Tibial artery (tissue), 4 donors: ENCODE measurements around the gene APOLD1.
"Not testable (repeated sequence)": the region's sequence is repeated elsewhere in the genome, so short reads cannot be mapped to it uniquely, and the experiment has no call there.

ENCODE experiments used
- DNase-seq, 2 donors: peaks; one replicate each; pipeline ENCODE4 v3.0.0-alpha.2; 2019
- H3K27ac ChIP-seq, 2 donors: fragments of 200-600 bp; sonication (generic) in 1 of 2; 1 replicate in 1 of 2; 2 replicates in 1 of 2; pipeline ENCODE4 v1.5.1; 2018 to 2019; ENCODE audit warnings: mild to moderate bottlenecking in 1 of 2
- H3K27me3 ChIP-seq, 2 donors: fragments of 200-600 bp; sonication (generic) in 1 of 2; one replicate each; pipeline versions ENCODE4 v1.5.1 to v1.6.0; 2016 to 2019
- H3K36me3 ChIP-seq, 3 donors: fragments of 200-600 bp; sonication (generic) in 2 of 3; one replicate each; pipeline ENCODE4 v1.5.1; 2016 to 2019; ENCODE audit warnings: mild to moderate bottlenecking in 2 of 3
- H3K4me1 ChIP-seq, 4 donors: fragments of 200-600 bp; sonication (generic) in 2 of 4; 1 replicate in 3 of 4; 2 replicates in 1 of 4; pipeline ENCODE4 v1.5.1; 2016 to 2019
- H3K4me3 ChIP-seq, 2 donors: fragments of 200-600 bp; sonication (generic) in 1 of 2; 1 replicate in 1 of 2; 2 replicates in 1 of 2; pipeline ENCODE4 v1.5.1; 2018 to 2019; ENCODE audit warnings: mild to moderate bottlenecking in 2 of 2
- H3K9me3 ChIP-seq, 3 donors: fragments of 200-600 bp; sonication (generic) in 1 of 3; one replicate each; pipeline ENCODE4 v1.5.1; 2016 to 2019
- intact Hi-C: fragments of 100-400 bp; cut with DNase I; formaldehyde crosslinking; loops from one replicate; pipeline ENCODE4 v1.15.0; 2023; ENCODE audit warnings: low total_unique reads
- TF ChIP-seq, protein P1 (sequence below), 2 experiments: fragments of 200-600 bp in 1 of 2; fragments of 450-650 bp in 1 of 2; IDR thresholded peaks; one replicate each; pipeline ENCODE4 v1.5.1; 2017 to 2019; ENCODE audit warnings: antibody characterized with exemption in 2 of 2, mild to moderate bottlenecking in 1 of 2, moderate library complexity in 1 of 2

The APOLD1 gene, protein sequence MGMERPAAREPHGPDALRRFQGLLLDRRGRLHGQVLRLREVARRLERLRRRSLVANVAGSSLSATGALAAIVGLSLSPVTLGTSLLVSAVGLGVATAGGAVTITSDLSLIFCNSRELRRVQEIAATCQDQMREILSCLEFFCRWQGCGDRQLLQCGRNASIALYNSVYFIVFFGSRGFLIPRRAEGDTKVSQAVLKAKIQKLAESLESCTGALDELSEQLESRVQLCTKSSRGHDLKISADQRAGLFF

DNA sequence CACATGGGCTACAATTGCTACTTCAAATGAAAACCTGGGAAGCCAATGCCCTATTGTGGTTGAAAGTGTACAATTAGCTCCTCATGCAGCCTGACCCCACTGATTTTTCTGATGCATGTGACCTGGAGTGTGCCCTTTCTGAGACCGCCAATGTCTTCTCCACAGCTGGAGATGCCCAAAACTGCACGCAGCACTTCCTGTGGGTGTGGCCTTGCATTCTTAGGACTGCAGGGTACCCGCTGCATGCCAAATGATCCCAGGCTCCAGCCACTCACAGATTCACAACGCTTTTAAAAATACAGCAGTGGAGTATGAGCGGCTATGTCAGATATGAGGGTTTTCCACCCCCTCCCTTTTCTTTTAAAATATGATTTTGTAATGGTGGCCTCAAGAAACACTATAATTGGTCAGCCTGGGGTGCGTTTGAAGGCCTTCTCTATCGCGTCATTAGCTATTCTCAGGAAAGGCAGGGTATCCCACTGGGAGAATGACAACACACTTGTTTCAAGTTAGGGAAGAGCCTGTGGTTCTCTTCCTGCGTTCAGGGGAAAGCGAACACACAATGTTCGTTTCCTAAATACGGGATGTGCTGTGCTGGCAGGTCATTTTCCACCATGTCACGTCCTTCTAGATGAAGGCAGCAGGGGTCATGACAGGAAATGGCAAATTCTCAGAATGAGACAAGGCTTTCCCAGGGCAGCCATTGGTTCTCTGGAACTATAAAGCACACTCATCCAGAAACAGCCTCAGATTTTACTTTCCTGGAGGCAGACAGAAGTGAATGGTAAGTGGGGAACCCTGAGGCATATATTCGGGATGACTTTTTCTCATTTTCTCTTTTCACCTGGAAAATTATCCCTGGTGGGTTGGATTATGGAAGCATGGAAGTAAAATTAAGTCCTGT, at the start of gene APOLD1:
APOLD1 (plus strand) TSS at position 749 of the 904 bp plus-strand sequence; CDS start at position 782, 33 bp downstream.
- Histone ChIP-seq H3K27ac (peak within 1 kb of the TSS; percentile 80 to 91), H3K9me3 (no peaks in the 10 kb centered on the region), H3K27me3 (no peaks in the 10 kb centered on the region), H3K4me3 (peak within 1 kb of the TSS; percentile 63 to 64), H3K36me3 (no peaks in the 10 kb centered on the region), H3K4me1 (peaks cover 0 to 42% (median 19%) of the 10 kb centered on the region in 4 donors)
- DNase-seq, result peak; percentile 44 to 87
- TF ChIP-seq, protein P1, sequence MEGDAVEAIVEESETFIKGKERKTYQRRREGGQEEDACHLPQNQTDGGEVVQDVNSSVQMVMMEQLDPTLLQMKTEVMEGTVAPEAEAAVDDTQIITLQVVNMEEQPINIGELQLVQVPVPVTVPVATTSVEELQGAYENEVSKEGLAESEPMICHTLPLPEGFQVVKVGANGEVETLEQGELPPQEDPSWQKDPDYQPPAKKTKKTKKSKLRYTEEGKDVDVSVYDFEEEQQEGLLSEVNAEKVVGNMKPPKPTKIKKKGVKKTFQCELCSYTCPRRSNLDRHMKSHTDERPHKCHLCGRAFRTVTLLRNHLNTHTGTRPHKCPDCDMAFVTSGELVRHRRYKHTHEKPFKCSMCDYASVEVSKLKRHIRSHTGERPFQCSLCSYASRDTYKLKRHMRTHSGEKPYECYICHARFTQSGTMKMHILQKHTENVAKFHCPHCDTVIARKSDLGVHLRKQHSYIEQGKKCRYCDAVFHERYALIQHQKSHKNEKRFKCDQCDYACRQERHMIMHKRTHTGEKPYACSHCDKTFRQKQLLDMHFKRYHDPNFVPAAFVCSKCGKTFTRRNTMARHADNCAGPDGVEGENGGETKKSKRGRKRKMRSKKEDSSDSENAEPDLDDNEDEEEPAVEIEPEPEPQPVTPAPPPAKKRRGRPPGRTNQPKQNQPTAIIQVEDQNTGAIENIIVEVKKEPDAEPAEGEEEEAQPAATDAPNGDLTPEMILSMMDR (IDR thresholded peaks at IDR 0.05), result no peak
- intact Hi-C loops, result loop anchor here (5.0 kb wide), 2 partner anchors 68 to 107 kb away; partner anchors contain the start of genes CDKN1B and GPRC5A

DNA sequence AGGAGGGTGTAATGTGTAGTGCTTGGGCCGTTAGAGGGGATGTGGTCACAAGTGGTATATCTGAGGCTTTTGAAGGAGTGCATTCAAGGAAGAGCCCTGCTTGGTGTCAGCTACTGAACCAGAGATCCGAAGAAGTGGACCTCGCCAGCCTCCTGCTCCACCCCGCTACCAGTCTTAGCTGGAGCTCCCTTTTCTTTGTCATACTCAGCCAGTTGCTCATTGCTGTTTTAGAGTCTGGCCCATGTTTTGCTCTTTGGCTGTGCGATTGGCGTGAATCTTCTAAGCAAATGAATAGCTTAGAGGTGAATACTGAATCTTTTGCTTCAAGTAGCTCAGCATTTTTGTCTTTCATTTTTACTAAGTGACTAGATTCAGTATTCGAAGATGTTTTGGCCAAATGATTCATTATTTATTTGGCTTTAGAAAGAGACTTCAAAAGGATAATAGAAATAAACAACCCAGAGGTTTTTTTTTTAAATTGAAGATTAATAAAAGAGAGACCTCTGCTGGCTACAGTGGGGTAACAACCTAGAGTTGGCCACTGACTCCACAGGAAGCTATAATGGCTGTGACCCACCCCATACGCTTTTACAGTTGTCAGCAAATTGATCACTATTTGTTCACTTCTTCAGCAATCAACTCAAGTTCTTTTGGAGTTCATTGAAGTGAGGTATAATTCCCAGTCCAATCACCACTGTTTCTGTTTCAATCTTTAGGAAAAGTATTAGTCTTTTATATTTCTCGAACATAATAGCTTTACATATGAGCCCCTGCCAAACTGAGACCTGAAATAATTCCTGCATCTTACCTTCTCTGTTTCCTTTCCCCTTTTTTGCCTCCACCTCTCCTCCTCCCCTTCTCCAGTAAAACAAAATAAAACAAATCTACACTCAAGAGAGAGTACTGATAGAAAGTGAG, 48.4 kb upstream of the APOLD1 start:
- H3K4me1 ChIP-seq, result peaks cover 0 to 35% (median 19%) of the 10 kb centered on the region in 4 donors
- peak overlapping the region in 1 of 2 donors; percentile 9 for H3K4me3 ChIP-seq
- H3K27ac ChIP-seq, result peak overlapping the region; percentile 75 to 76
- H3K27me3 ChIP-seq, result no peaks in the 10 kb centered on the region
- peak in 1 of 2 donors; percentile 34 for DNase-seq
- TF ChIP-seq, protein P1 (IDR thresholded peaks at IDR 0.05), result peak; percentile 44 to 62
- no peaks in the 10 kb centered on the region for H3K9me3 ChIP-seq
- H3K36me3 ChIP-seq, result no peaks in the 10 kb centered on the region
- intact Hi-C loops, result no loop called here

DNA sequence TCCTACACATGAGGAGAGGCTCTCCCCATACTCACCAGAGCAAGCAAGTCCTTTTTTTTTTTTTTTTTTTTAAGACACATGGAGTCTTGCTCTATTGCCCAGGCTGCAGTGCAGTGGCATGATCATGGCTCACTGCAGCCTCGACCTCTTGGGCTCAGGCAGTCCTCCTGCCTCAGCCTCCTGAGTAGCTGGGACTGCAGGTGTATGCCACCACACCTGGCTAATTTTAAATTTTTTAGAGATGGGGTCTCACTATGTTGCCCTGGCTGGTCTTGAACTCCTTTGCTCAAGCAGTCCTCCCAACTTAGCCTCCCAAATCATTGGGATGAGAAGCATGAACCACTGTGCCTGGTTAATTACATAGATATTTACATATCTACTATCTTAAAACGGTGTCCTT, 47.3 kb upstream of the APOLD1 start:
- DNase-seq, H3K36me3 ChIP-seq, H3K4me3 ChIP-seq, intact Hi-C loops, H3K27me3 ChIP-seq, H3K27ac ChIP-seq, H3K9me3 ChIP-seq: not testable (repeated sequence)
- peaks cover 0 to 35% (median 19%) of the 10 kb centered on the region in 4 donors for H3K4me1 ChIP-seq

DNA sequence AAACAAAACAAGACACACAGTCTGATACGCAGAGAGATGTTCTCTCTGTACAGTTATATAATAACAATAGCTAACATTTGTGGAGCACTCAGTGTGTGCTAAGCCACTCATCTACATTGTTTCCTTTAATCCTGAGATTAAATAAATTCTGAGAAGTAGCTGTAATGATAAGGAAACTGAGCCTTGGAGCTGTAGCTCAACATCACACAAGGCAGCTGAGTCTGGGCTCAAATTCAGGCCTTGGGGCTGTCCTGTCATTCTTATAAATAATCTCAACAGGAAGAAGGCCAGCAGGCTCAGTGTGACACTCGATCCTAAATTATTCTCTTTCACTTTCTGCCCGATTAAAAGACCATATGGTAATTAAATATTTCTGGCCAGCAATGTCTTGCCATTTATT, 43.8 kb upstream of the APOLD1 start:
- DNase-seq, result no peak
- no peak overlapping the region for H3K27ac ChIP-seq
- intact Hi-C loops, result no loop called here
- no peak overlapping the region for H3K4me3 ChIP-seq
- H3K9me3 ChIP-seq, result no peaks in the 10 kb centered on the region
- TF ChIP-seq, protein P1 (IDR thresholded peaks at IDR 0.05), result no peak
- H3K27me3 ChIP-seq, result no peaks in the 10 kb centered on the region
- H3K4me1 ChIP-seq, result peaks cover 0 to 6% (median 1%) of the 10 kb centered on the region in 4 donors
- H3K36me3 ChIP-seq, result no peaks in the 10 kb centered on the region

DNA sequence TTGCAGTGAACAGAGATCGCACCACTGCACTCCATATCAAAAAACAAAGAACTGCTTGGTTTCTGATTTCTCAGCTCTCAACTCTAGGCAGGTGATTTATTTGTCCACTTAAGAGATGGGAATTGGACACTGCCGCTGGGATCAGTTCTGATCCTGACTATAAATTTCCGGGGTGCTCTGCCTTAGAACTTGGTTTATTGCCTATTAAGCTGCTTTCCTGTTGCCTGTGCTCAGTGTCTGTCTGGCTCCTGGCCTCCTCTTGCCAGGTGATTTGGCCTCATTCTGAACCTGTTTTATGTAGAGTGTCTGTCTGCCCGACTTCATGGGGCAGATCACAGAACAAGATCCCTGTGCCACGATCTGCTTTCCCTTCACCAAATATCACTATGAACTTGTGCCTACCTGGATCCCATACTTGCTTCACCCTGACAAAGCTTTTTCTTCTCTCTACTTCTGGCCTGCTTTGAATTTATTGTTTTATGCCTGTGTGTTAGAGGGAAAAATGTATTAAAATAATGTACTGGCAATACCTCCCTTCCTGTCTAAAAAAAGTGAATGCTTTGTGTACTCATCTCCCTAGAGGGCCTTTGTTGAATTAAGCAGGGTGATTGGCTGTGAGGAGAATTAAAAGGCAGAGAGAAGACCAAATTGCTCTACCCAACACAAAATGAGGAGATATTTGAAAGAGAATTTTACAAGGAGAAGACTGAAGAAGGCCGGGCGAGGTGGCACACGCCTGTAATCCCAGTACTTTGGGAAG, 40.7 kb upstream of the APOLD1 start:
- Histone ChIP-seq H3K36me3 (no peaks in the 10 kb centered on the region), H3K27me3 (no peaks in the 10 kb centered on the region), H3K27ac (no peak overlapping the region), H3K9me3 (no peaks in the 10 kb centered on the region), H3K4me3 (no peak overlapping the region), H3K4me1 (no peaks in the 10 kb centered on the region)
- intact Hi-C loops, result no loop called here
- TF ChIP-seq, protein P1 (IDR thresholded peaks at IDR 0.05), result no peak
- DNase-seq, result no peak
